K562 (cell line): ENCODE data around the gene KNSTRN. TPM values are rescaled to one million over a fixed set of nuclear protein-coding genes. Genes with fewer than 3 reads are reported as not detected.

Experiments used
- FOXA3 ChIP-seq, 2 experiments: fragments of 450-650 bp in 1 of 2; sonication (generic) in 1 of 2; formaldehyde crosslinking; IDR thresholded peaks in 1 of 2; conservative IDR thresholded peaks in 1 of 2; 2 replicates each; pipeline versions ENCODE4 v1.4.0 to v1.8.0; 2020 to 2022; ENCODE audit warnings: mild to moderate bottlenecking in 2 of 2, missing genetic modification reagents in 1 of 2
- FOXJ3 ChIP-seq: sonication (generic); formaldehyde crosslinking; IDR thresholded peaks from 2 replicates; pipeline ENCODE4 v1.4.0; 2020; ENCODE audit warnings: mild to moderate bottlenecking, missing genetic modification reagents
- FOXP4 ChIP-seq: sonication (generic); formaldehyde crosslinking; IDR thresholded peaks from 2 replicates; pipeline ENCODE4 v1.8.0; 2022; ENCODE audit warnings: mild to moderate bottlenecking, missing genetic modification reagents, borderline replicate concordance
- HMG20A ChIP-seq: fragments of 450-650 bp; formaldehyde crosslinking; conservative IDR thresholded peaks from 2 replicates; pipeline ENCODE4 v1.4.0; 2020; ENCODE audit warnings: mild to moderate bottlenecking, mixed read lengths
- POLR2H ChIP-seq: IDR thresholded peaks from 2 replicates; pipeline ENCODE4 v1.6.1; 2016; ENCODE audit warnings: missing genetic modification characterization, low read depth, mild to moderate bottlenecking, control low read depth, missing compliant biosample characterization, moderate library complexity
- RAD21 ChIP-seq, 2 experiments: fragments of 250-450 bp in 1 of 2; fragments of 450-650 bp in 1 of 2; sonication (Bioruptor Pico) in 1 of 2; formaldehyde crosslinking in 1 of 2; IDR thresholded peaks in 1 of 2; conservative IDR thresholded peaks in 1 of 2; 2 replicates each; pipeline versions ENCODE4 v1.4.0 to v1.8.0; 2020 to 2022; ENCODE audit warnings: mild to moderate bottlenecking in 2 of 2, moderate library complexity in 1 of 2
- RBM25 ChIP-seq: fragments of 200-400 bp; formaldehyde crosslinking; IDR thresholded peaks from 2 replicates; pipeline ENCODE4 v1.6.1; 2018; ENCODE audit warnings: low read length, low read depth, moderate library complexity; ENCODE audit not compliant: severe bottlenecking
- RBM39 ChIP-seq: fragments of 200-400 bp; formaldehyde crosslinking; optimal IDR thresholded peaks from 2 replicates; pipeline ENCODE3; 2018; ENCODE audit warnings: low read depth, low read length
- RERE ChIP-seq: sonication (generic); formaldehyde crosslinking; IDR thresholded peaks from 2 replicates; pipeline ENCODE4 v1.8.0; 2023; ENCODE audit warnings: missing genetic modification reagents, mild to moderate bottlenecking, borderline replicate concordance
- SIN3B ChIP-seq: fragments of 450-650 bp; IDR thresholded peaks from 2 replicates; pipeline ENCODE4 v1.6.1; 2017; ENCODE audit warnings: low read depth, mild to moderate bottlenecking, moderate library complexity
- SMAD3 ChIP-seq: fragments of 450-650 bp; formaldehyde crosslinking; conservative IDR thresholded peaks from 2 replicates; pipeline ENCODE4 v1.4.0; 2020; ENCODE audit warnings: mild to moderate bottlenecking
- TFE3 ChIP-seq: fragments of 450-650 bp; formaldehyde crosslinking; IDR thresholded peaks from 2 replicates; pipeline ENCODE4 v1.4.0; 2020; ENCODE audit warnings: mild to moderate bottlenecking, mixed read lengths
- VEZF1 ChIP-seq: fragments of 200-800 bp; sonication (Bioruptor generic); IDR thresholded peaks from 2 replicates; pipeline ENCODE4 v1.6.1; 2017; ENCODE audit warnings: missing genetic modification characterization, missing compliant biosample characterization
- ZNF212 ChIP-seq: fragments of 450-650 bp; formaldehyde crosslinking; IDR thresholded peaks from 2 replicates; pipeline ENCODE4 v1.4.0; 2020; ENCODE audit warnings: mild to moderate bottlenecking
- polyA plus RNA-seq, 8 experiments: library from polyadenylated mRNA; depleted of rRNA in 4 of 8; stranded (reverse) in 5 of 8; unstranded in 3 of 8; fragments of >200 nt; fragmentation: Nextera tagmentation in 2 of 8; fragmentation: Illumina TruSeq in 1 of 8; extraction: Ambion mirVana in 2 of 8; extraction: Trizol in 1 of 8; gene quantifications; 2 replicates each; pipeline versions ENCODE4 v1.2.1 to v1.2.3, GENCODE V29; 2011 to 2014; ENCODE audit warnings: inconsistent platforms in 1 of 8, missing spikeins in 1 of 8
- total RNA-seq, 7 experiments: library from RNA; depleted of rRNA in 6 of 7; stranded (reverse); fragments of >200 nt in 6 of 7; fragmentation: Illumina TruSeq in 2 of 7; extraction: Trizol in 2 of 7; gene quantifications; 2 replicates each; pipeline versions ENCODE4 v1.2.1 to v1.2.3, GENCODE V29; 2011 to 2021; ENCODE audit warnings: low replicate concordance in 1 of 7

KNSTRN gene
- total and polyA plus RNA-seq, 9 of the 15 experiments (the other 6 are each of a cell fraction or from before 2014, with no cell fraction given): 48.7 to 88.2 (median 66.3) TPM

GRCh38 chr15:40367686-40368611 lies 14.6 kb upstream of the KNSTRN start (continued):
- peak; percentile 80 for TF ChIP-seq VEZF1 (CRISPR knock-in tag)
- TF ChIP-seq RERE: no peak
- TF ChIP-seq SIN3B: peak; percentile 51; the same call in 1 of the 2 replicates
- no peak for TF ChIP-seq POLR2H (tag)
- no peak for TF ChIP-seq RBM25
- TF ChIP-seq FOXP4: no peak
- TF ChIP-seq HMG20A (CRISPR knock-in tag): no peak
- TF ChIP-seq TFE3 (CRISPR knock-in tag): no peak
- no peak for TF ChIP-seq SMAD3
- TF ChIP-seq RAD21 (CRISPR knock-in tag; conservative IDR thresholded peaks at IDR 0.05 in 1 of 2, IDR thresholded peaks at IDR 0.05 in 1 of 2): peak in 1 of 2 experiments; percentile 77; a peak in 3 of 4 replicates
- no peak for TF ChIP-seq ZNF212 (CRISPR knock-in tag)
- TF ChIP-seq RBM39: no peak
- 0 out of 4 replicates have a peak, but pooled peaks of 1 of the 2 experiments have one; percentile 0 for TF ChIP-seq FOXA3 (CRISPR knock-in tag; conservative IDR thresholded peaks at IDR 0.05 in 1 of 2, IDR thresholded peaks at IDR 0.05 in 1 of 2)
- no peak for TF ChIP-seq FOXJ3 (CRISPR knock-in tag)
